Cerebellar cortex (tissue), 1 donor: Measurements from ENCODE around the gene HNRNPLL.
A peak's percentile ranks its signal among the peaks of the same experiment; 100 is the strongest.
"Not testable (repeated sequence)": the region's sequence is repeated elsewhere in the genome, so short reads cannot be mapped to it uniquely, and the experiment has no call there.

ENCODE experiments used
- DNase-seq: peaks from one replicate; pipeline ENCODE4 v3.0.0-alpha.2; 2015; ENCODE audit warnings: low spot score

HNRNPLL gene

DNA sequence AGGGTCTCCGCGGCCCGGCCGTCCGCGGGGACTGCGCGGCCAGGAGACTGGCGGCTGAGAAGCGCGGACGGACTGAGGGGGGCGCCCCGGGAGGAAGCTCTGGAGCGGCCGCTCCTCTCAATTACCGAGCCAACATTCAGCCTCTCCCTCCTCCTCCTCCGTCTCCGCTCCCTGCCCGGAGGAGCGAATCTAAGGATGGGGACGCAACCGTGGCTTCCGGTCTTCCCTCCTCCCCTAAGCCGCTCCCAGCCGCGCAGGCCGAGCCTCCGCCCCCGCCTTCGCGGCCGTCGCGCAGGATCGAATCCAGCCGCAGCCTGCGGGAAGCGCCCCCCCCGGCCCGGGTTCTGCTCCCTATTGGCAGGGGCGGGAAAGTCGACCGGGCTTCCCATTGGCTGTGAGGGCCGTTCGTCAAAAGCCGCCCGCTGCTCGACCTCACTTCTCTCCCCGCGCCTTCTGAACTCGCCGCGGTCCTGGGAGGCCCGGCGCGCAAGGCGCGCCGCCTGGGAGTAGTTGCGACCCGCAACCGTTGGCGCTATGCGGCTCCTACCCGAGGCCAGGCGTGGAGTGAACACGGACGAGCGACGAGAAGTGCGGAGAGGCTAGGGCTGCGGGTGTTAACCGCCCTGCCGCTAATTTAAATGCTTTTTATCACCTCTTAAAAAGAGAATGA is at the start of gene HNRNPLL:
TSS of gene HNRNPLL (minus strand) at position 197 of the 670 bp plus-strand sequence. CDS start 302 bp downstream, outside the sequence.
- DNase-seq = peak; percentile 95

DNA sequence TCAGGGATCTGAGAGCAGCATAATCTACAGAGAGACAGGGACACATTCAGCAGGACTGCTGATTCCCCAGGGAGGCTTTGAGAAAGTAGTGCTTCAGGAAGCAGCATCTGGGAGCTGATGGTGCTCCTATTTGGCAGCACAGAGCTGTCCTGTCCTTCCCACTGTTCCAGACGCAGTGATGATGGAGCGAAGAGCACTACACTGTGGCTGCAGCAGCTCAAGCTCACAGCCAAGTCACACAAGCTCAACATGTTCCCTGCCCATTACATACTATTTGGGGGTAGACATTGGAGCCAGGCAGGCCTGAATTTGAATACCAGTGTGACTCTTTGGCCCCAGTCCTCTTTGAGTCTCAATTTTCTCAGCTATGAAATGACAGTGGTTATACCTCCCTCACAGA is 48.0 kb upstream of the HNRNPLL start:
- no peak for DNase-seq

DNA sequence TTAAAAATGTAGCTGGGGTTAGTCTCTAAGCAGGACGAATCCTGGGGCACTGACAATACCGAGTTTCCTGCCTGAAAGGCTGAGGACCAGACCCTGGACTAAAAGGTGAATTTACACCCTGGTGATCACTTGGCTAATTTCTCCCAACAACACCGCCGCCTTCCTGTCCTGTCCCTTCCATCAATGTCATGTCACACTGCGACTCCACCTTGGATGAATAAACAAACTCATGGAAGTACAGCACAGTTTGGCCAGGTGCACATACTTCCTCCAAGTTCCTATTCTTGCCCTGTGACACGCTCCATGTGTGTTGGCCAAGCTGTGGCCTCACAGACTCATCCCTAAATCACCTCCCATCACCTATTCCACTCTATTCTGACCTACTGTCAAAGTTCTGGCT is 47.3 kb upstream of the HNRNPLL start:
- DNase-seq = no peak

DNA sequence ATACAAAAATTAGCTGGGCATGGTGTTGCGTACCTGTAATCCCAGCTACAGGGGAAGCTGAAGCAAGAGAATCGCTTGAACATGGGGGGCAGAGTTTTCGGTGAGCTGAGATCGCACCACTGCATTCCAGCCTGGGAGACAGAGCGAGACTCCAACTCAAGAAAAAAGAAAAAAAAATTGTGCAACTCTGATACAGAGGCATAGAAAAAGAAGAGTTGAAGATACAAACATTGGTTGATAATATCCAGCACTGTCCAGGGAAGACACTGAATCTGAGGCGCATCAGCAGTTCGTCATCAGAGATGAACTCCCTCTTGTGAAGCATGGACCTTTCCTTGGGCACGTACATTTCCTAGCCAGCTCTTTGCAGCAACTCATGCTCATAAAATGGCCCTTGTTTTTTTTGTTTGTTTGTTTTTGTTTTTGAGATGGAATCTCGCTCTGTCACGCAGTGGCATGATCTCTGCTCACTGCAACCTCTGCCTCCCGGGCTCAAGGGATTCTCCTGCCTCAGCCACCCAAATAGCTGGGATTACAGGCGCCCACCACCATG is 46.5 kb upstream of the HNRNPLL start:
- DNase-seq = no peak

DNA sequence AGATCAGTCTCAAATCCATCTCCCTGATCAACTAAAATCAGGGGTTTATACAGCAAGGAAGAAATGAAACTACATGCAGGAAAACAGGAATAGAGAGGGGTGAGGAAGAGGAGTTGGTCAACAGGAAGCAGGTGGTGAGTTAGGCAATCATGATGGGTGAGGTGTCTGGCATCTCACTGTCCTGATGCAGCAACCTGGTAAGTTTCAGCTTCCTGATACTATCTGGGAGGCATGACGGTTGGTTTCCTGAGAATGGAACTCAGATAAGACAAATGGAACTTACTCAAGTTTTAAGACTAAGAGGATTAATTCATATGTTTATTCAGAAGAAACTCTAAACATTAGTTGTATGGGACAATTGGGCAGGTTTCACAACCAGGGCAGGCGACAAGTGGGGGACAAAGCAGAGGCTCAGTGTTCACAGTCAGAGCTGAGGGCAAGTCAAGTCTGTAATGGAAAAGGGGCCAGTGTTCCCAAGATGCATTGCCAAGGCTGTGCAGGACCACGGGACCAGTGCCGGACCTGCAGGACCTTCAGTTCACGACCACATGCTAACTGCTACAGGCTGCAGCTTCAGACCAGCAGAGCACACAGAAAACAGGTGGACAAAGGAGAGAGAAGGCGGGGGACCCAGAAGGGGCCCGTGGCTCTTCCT is 45.5 kb upstream of the HNRNPLL start:
- no peak for DNase-seq

DNA sequence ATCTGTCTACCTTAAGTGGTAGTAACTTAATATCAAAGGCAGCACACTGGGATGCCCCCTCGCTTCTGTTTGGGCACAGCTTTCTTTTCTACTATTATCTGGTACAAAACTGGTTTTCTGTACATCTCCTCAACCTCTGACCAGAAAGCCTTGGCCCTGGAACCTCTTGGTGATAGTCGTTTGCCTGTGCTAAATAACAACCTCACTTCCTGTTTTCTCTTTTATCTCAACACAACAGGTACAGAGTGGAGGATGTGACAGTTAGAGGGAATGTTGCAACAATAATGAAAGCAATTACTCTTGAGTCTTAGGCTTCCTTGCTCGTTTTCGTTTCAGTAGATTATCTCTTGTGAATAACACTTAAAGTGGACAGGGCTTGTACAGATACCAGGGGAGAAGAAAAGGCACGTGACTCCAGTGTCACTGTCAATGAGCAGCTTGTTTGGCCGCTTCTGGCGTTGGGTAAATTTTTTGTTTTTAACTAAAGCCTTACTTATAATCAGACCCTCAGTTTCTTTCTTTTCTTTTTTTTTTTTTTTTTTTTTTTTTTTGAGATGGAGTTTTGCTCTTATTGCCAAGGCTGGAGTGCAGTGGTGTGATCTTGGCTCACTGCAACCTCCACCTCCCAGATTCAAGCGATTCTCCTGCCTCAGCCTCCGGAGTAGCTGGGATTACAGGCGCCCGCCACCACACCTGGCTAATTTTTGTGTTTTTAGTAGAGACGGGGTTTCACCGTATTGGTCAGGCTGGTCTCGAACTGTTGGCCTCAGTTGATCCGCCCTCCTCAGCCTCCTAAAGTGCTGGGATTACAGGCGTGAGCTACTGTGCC is 41.2 kb upstream of the HNRNPLL start:
- DNase-seq = not testable (repeated sequence)

DNA sequence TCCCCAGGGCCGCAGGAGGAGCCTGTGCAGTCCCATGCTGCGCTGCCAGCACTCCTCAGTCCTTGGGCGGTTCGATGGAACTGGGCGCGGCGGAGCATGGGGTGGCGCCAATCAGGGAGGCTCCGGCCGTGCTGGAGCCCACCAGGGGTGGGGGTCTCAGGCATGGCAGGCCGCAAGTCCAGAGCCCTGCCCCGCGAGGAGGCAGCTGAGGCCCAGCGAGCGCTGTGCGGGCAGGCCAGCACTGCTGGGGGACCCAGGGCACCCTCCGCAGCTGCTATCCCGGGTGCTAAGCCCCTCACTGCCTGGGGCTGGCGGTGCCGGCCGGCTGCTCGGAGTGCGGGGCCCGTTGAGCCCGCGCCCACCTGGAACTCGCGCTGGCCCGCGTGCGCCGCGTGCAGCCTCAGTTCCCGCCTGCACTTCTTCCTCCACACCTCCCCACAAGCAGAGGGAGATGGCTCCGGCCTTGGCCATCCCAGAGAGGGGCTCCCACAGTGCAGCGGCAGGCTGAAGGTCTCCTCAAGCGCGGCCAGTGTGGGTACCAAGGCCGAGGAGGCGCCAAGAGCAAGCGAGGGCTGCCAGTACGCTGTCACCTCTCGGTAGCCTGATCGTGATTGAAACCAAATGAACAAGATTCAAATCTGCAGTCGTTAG is 40.4 kb upstream of the HNRNPLL start:
- DNase-seq = no peak

DNA sequence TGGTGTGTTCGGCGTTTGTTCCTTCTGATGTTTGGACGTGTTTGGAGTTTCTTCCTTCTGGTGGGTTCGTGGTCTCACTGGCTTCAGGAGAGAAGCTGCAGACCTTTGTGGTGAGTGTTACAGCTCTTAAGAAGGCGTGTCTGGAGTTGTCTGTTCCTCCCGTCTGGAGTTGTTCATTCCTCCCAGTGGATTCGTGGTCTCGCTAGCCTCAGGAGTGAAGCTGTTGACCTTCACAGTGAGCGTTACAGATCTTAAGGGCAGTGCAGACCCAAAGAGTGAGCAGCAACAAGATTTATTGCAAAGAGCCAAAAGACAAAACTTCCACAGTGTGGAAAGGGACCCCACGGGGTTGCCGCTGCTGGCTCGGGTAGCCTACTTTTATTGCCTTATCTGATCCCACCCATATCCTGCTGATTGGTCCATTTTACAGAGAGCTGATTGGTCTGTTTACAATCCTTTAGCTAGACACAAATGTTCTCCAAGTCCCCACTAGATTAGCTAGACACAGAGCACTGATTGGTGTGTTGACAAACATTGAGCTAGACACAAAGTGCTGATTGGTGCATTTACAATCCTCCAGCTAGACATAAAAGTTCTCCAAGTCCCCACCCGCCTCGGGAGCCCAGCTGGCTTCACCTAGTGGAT is 39.8 kb upstream of the HNRNPLL start:
- not testable (repeated sequence) for DNase-seq

DNA sequence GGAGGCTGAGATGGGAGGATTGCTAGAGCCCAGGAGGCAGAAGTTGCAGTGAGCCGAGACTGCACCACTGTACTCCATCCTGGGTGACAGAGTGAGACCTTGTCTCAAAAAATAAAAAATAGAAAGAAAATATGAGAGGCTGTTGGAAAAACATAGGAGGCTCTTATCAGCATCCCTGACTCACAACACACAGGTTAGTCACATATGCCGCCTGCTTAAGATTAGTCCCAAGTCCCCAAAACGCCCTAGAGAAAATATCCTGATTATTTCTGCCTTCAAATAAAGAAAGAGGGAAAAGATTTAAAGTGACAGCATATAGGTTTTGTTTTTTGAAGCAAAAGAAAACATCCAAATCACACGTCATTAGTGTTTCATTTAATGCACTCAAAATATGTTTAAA is 33.3 kb upstream of the HNRNPLL start:
- no peak for DNase-seq

DNA sequence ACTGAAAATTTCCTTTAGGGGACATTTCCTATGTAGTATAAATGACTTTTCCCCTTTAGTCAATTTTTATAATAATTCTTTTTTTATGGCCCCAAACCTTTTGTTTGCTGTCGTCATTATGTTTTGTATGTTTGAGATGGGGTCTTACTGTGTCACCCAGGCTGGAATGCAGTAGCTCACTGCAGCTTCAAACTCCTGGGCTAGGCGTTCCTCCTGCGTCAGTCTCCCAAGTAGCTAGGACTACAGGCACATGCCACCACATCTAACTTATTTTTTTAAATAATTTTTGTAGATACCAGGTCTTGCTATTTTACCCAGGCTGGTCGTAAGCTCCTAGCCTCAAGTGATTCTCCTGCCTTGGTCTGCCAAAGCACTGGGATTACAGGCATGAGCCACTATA is 32.4 kb upstream of the HNRNPLL start:
- DNase-seq = no peak

DNA sequence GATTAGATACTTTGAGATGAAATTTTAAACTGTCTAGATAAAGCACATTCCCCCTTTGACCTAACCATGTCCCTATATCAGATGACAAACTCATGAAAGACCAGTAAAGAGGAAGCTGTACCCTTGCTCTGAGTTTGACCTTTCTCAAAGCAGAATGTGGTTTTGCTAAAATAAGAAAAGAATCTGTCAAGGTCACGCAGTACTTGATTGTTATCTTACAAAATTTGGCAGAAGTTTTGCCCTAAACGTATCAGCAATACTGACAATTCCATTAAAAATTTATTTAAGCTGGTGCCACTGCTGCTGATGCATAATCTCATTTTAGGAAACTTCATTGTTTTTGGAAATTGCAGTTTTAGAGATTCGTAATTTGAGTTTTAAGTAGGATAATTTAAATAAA is 32.0 kb upstream of the HNRNPLL start:
- no peak for DNase-seq

DNA sequence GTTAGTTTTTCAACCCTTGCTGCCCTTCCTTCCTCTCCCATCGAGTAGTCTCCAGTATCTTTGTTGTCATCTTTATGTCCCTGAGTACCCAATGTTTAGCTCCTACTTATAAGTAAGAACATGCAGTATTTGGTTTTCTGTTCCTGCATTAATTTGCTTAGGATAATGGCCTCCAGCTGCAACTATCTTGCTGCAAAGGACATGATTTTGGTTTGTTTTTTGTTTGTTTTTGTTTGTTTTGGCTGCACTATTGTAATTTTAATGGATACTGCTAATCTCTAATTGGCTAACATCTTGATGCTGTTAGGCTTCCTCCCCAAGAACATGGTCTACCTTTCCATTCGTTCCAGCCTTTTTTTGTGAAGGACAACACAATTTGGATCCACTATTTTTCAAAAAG is 31.2 kb upstream of the HNRNPLL start:
- no peak for DNase-seq

DNA sequence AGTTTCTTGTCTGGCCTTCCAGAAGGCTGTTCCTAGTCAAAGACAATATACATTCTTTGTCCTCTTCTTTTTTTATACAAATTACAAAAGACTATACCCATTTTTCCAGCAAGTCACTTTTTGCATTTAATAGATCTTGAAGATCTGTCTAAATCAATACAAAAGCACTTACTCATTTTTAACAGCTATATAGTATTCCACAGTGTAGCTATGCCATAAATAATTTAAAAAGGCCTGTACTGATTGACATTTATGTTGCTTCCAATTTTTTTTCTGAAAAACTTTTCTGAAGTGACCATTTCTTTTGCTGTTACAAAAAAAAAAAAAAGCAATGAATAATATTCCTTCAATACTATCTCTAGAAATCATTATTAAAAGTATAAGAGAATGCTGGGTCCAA is 30.3 kb upstream of the HNRNPLL start:
- DNase-seq = no peak

DNA sequence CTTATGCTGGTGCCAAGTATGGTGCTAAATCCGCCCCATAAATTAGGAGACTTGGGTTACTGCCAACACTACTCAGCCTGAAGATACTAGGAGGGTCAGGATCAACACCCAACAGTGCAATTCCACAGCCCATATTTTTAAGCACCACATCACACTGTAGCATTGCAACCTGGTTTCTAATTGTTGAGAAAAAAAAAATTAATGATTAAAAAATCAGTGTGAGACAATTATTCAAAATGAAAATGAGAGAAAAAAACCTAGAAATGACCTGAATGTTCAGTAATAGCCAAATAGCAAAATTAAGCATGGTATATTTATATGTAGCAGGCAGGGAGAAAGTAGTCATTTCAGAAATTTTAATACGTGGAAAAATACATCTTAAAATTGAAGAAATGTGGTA is 29.2 kb upstream of the HNRNPLL start:
- no peak for DNase-seq

DNA sequence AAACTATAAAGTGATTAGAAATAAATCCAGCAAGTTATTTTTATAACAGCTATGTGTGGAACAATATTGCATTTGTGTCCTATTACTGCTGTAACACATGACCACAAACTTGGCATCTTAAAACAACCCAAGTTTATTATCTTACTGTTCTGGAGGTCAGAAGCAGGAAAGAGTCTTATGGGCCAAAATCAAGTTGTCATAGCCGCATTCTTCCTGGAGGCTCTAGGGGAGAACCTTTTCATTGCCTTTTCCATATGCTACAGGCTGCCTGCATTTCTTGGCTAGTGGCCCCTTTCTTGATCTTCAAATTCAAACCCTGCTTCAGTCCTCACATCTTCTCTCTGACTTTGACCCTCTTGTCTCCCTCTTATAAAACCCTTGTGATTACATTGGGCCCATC is 27.0 kb upstream of the HNRNPLL start:
- no peak for DNase-seq

DNA sequence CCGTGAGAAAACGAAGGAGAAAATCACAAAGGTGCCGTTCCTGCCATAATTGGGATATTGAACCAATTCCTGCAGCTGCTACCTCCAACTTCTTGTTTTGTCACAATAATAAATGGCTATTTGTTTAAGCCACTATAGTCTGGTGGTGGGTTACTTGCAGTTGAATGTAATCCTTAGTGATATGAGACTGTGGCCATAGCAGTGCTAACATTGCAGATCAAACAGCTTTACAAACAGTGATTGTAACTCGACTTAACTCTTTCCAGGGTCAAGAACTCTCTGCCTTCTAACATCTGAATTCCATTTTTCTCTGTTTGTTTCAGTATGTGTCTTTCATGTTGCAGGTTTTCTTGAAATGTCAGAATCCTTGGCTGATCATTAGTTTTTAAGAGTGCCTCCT is 24.7 kb upstream of the HNRNPLL start:
- no peak for DNase-seq

DNA sequence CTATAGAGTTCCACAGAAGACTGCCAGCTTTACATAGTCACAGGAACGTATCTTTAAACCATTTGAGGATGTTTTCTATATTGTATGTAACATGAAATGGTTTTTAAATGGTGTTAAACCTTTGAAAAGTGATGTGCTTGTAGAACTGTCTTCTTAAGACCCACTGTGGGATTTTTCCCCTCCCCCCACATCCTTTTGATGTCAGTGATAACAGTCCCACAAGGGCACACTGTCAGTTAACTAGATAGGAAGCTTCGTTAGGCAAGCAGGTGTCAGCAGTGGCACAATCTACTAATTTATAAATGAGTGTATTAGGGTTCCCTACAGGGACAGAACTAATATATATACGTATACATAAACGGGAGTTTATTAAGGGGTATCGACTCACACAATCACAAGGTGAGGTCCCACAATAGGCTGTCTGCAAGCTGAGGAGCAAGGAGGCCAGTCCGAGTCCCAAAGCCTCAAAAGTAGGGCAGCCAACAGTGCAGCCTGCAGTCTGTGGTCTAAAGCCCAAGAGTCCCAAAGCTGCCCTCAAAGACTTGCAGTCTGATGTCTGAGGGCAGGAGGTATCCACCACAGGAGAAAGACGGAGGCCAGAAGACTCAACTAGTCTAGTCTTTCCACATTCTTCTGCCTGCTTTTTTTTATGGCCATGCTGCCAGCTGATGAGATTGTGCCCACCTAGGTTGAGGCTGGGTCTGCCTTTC is 23.8 kb upstream of the HNRNPLL start:
- no peak for DNase-seq

DNA sequence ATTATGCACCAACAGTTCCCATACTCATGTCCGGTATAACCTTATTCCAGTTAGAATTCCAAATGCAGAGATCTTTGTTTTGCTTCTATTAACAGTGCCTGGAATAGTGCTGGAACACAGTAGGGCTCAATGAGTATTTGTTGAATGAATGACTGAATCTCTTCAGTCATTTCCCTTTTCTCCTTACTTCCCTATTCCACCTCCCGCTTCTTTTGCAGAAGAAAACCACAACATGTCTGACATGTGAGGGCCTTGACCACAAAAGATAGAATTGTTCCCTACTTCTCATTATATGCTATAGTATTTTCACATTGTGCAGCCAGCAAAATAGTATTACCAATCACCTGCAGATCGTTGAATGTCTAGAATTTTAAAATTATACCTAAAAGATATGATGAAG is 19.5 kb upstream of the HNRNPLL start:
- DNase-seq = no peak

DNA sequence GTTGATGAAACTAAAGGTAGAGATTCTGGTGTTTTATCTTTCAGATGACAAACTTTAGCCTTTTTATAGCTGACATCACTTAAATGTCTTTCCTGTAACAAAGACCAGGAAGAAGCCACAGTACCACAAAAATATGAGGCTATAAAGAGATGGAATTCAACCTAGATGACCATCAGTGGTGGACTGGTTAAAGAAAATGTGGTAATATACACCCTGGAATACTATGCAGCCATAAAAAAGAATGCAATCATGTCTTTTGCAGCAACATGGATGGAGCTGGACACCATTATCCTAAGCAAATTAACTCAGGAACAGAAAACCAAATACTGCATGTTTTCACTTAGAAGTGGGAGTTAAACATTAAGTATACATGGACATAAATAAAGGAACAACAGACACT is 18.3 kb upstream of the HNRNPLL start:
- no peak for DNase-seq

DNA sequence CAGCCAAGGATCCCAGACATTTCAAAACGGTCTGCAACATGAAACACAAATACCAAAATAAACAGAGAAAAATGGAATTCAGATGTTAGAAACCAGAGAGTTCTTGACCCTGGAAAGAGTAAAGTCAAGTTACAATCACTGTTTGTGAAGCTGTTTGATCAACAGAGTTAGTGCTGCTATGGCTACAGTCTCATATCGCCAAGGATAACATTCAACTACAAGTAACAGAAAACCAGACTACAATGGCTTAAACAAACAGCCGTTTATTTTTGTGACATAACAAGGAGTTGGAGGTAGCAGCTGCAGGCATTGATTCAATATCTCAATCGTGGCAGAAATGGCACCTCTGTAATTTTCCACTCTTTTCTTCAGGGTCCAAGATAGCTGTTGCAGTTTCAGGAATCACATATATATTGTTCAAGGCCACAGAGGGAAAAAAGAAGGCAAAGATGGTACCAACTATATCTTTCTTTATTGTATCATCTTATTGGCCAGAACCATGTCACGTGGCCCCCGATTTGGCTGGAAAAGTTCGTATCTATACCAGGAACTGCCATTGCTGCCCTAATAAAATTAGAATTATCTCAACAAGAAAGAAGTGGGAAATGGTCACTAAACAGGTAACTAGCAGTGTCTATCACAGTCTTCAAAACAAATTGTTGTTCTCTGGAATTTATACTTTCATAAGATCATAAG is 17.7 kb upstream of the HNRNPLL start:
- DNase-seq = no peak
